ENCODE data around the gene MAGI2. TPM values are rescaled to one million over a fixed set of nuclear protein-coding genes. Genes with fewer than 3 reads are reported as not detected.

MAGI2 gene
- total and polyA plus RNA-seq, 9 donors = 7.1 to 20.4 (median 18.7) TPM

GRCh38 chr7:79455173-79455790 lies 1.8 kb upstream of the MAGI2 start:
- H3K9me3 ChIP-seq = no peaks in the 10 kb centered on the region
- H3K4me1 ChIP-seq (ENCODE audit: insufficient read depth) = peaks cover 7% of the 10 kb centered on the region
- H3K36me3 ChIP-seq = no peaks in the 10 kb centered on the region
- intact Hi-C loops (cut with DNase I) = loop anchor here in 1 of 4 donors (10.0 kb wide), 1 partner anchor 1660 kb away; the partner anchor contains the start of genes PHTF2 and TMEM60
- no peak for DNase-seq
- TF ChIP-seq POLR2A (IDR thresholded peaks at IDR 0.05) (no peak), EP300 (IDR thresholded peaks at IDR 0.05) (no peak), CTCF (IDR thresholded peaks at IDR 0.05) (no peak)
- H3K4me3 ChIP-seq = peak overlapping the region; percentile 72
- WGBS, 3 donors = 64 to 69% (median 67%) methylated on average over 5 of the region's 5 CpGs
- H3K27ac ChIP-seq = no peak overlapping the region
- H3K27me3 ChIP-seq = no peaks in the 10 kb centered on the region

- H3K36me3 ChIP-seq = no peaks in the 10 kb centered on the region
- peak; percentile 18 to 73 (median 66) for DNase-seq
- TF ChIP-seq EP300 (IDR thresholded peaks at IDR 0.05) (no peak), CTCF (IDR thresholded peaks at IDR 0.05) (no peak), POLR2A (IDR thresholded peaks at IDR 0.05) (no peak)
- intact Hi-C loops (cut with DNase I) = loop anchor here in 1 of 4 donors (5.0 to 10.0 kb wide), 2 partner anchors 1437 to 1660 kb away; partner anchors contain the start of genes PHTF2 and TMEM60
- no peaks in the 10 kb centered on the region for H3K27me3 ChIP-seq
- peak overlapping the region; percentile 72 for H3K4me3 ChIP-seq
- peaks cover 7% of the 10 kb centered on the region for H3K4me1 ChIP-seq (ENCODE audit: insufficient read depth)
- peak overlapping the region; percentile 93 to 98 for H3K27ac ChIP-seq
- no peaks in the 10 kb centered on the region for H3K9me3 ChIP-seq
- WGBS, 3 donors = 0 to 2% (median 1%) methylated on average over 24 of the region's 24 CpGs
Observed at GRCh38 chr7:79454361-79454960, 994 bp upstream of the MAGI2 start.

- intact Hi-C loops (cut with DNase I) = loop anchor here in 1 of 4 donors (5.0 to 10.0 kb wide), 2 partner anchors 1436 to 1658 kb away; partner anchors contain the start of genes PHTF2 and TMEM60
- Histone ChIP-seq H3K4me3 (peak overlapping the region; percentile 72), H3K27me3 (no peaks in the 10 kb centered on the region), H3K27ac (peak overlapping the region; percentile 93 to 98), H3K9me3 (no peaks in the 10 kb centered on the region), H3K4me1 (ENCODE audit: insufficient read depth) (peaks cover 6% of the 10 kb centered on the region), H3K36me3 (no peaks in the 10 kb centered on the region)
- 0% methylated on average over 6 of the region's 6 CpGs for WGBS, 3 donors
- no peak for DNase-seq
- TF ChIP-seq EP300 (IDR thresholded peaks at IDR 0.05) (no peak), POLR2A (IDR thresholded peaks at IDR 0.05) (no peak), CTCF (IDR thresholded peaks at IDR 0.05) (no peak)
Observed at GRCh38 chr7:79453266-79453557, 255 bp downstream of the MAGI2 start.

GRCh38 chr7:79452495-79453265 lies 787 bp downstream of the MAGI2 start:
- Histone ChIP-seq H3K36me3 (no peaks in the 10 kb centered on the region), H3K27ac (peak overlapping the region; percentile 93 to 98), H3K9me3 (no peaks in the 10 kb centered on the region), H3K4me1 (ENCODE audit: insufficient read depth) (peaks cover 3% of the 10 kb centered on the region), H3K27me3 (no peaks in the 10 kb centered on the region), H3K4me3 (peak overlapping the region; percentile 72)
- intact Hi-C loops (cut with DNase I) = loop anchor here in 1 of 4 donors (5.0 to 10.0 kb wide), 2 partner anchors 1435 to 1658 kb away; partner anchors contain the start of genes PHTF2 and TMEM60
- TF ChIP-seq POLR2A (IDR thresholded peaks at IDR 0.05) = no peak
- TF ChIP-seq CTCF (IDR thresholded peaks at IDR 0.05) = no peak
- no peak for TF ChIP-seq EP300 (IDR thresholded peaks at IDR 0.05)
- WGBS, 3 donors = 0 to 2% (median 1%) methylated on average over 37 of the region's 37 CpGs
- DNase-seq = peak; percentile 41 to 63 (median 57)

All from ovary (tissue), 9 donors.